Kidney epithelial cell (primary cell): Measurements from ENCODE around the gene ARCN1. TPM values are rescaled to one million over a fixed set of nuclear protein-coding genes. Genes with fewer than 3 reads are reported as not detected.
A peak's percentile ranks its signal among the peaks of the same experiment; 100 is the strongest.

Experiments
- DNase-seq: peaks from one replicate; pipeline ENCODE4 v3.0.0-alpha.2; 2010; ENCODE audit warnings: low read depth
- H3K27me3 ChIP-seq: 2 replicates; pipeline ENCODE4 v1.6.0; 2011; ENCODE audit warnings: low read length; ENCODE audit not compliant: control insufficient read depth, insufficient read depth
- H3K36me3 ChIP-seq: 2 replicates; pipeline ENCODE4 v1.5.1; 2011; ENCODE audit warnings: low read length; ENCODE audit not compliant: control insufficient read depth, insufficient read depth
- H3K4me3 ChIP-seq: 2 replicates; pipeline ENCODE4 v1.5.1; 2011; ENCODE audit warnings: low read depth, mild to moderate bottlenecking, control low read depth, low read length
- CTCF ChIP-seq: IDR thresholded peaks from 2 replicates; pipeline ENCODE4 v1.5.1; 2011; ENCODE audit warnings: mild to moderate bottlenecking, moderate library complexity, low read length, control low read depth, inconsistent platforms; ENCODE audit not compliant: insufficient read depth, poor library complexity, severe bottlenecking
- total RNA-seq: library from RNA; depleted of rRNA; stranded (reverse); fragments of >200 nt; gene quantifications from 2 replicates; pipeline ENCODE4 v1.2.3, GENCODE V29; 2015

ARCN1 gene
- total RNA-seq, 1 donor from 2014 or later: 122 TPM

GRCh38 chr11:118639899-118640298 is 67.7 kb downstream of the ARCN1 start:
- TF ChIP-seq CTCF: no peak
- peaks cover 8% of the 10 kb centered on the region for H3K36me3 ChIP-seq

GRCh38 chr11:118640332-118641154 is 68.3 kb downstream of the ARCN1 start:
- no peak for DNase-seq
- peaks cover 9% of the 10 kb centered on the region for H3K36me3 ChIP-seq
- no peaks in the 10 kb centered on the region for H3K27me3 ChIP-seq
- H3K4me3 ChIP-seq: no peak overlapping the region
- TF ChIP-seq CTCF: peak; percentile 24

More at GRCh38 chr11:118639899-118640298, 67.7 kb downstream of the ARCN1 start:
- Histone ChIP-seq H3K4me3 (no peak overlapping the region), H3K27me3 (no peaks in the 10 kb centered on the region)
- DNase-seq: no peak

- peaks cover 11% of the 10 kb centered on the region for H3K36me3 ChIP-seq
- H3K4me3 ChIP-seq: no peak overlapping the region
- no peak for TF ChIP-seq CTCF
- DNase-seq: no peak
- no peaks in the 10 kb centered on the region for H3K27me3 ChIP-seq
These were observed 69.3 kb downstream of the ARCN1 start for GRCh38 chr11:118641397-118642019.

- no peak for DNase-seq
- no peak for TF ChIP-seq CTCF
- peaks cover 12% of the 10 kb centered on the region for H3K36me3 ChIP-seq
- H3K27me3 ChIP-seq: no peaks in the 10 kb centered on the region
- H3K4me3 ChIP-seq: no peak overlapping the region
These were observed 71.2 kb downstream of the ARCN1 start for GRCh38 chr11:118643142-118643994.

GRCh38 chr11:118643995-118644345 is 71.8 kb downstream of the ARCN1 start:
- peaks cover 12% of the 10 kb centered on the region for H3K36me3 ChIP-seq
- H3K4me3 ChIP-seq: no peak overlapping the region
- H3K27me3 ChIP-seq: no peaks in the 10 kb centered on the region
- TF ChIP-seq CTCF: no peak
- DNase-seq: no peak
